Upper lobe of left lung (tissue), 6 donors: ENCODE results near the gene CHMP1B. TPM values are rescaled to one million over a fixed set of nuclear protein-coding genes. Genes with fewer than 3 reads are reported as not detected.

Experiments used
- ATAC-seq, 2 donors: fragments of 200-7000 bp; cut with Tn5 transposase; one replicate each; pipeline ENCODE4 v1.9.1; 2022; ENCODE audit warnings: mild to moderate bottlenecking in 2 of 2, moderate library complexity in 2 of 2; ENCODE audit not compliant: low FRiP score in 2 of 2
- DNase-seq, 2 donors: peaks; one replicate each; pipeline ENCODE4 v3.0.0-alpha.2; 2019 to 2020
- H3K27ac ChIP-seq, 4 donors: fragments of 200-600 bp; sonication (generic); one replicate each; pipeline ENCODE4 v1.5.1; 2016 to 2019
- H3K27me3 ChIP-seq, 4 donors: fragments of 200-600 bp; sonication (generic); one replicate each; pipeline ENCODE4 v1.5.1; 2017 to 2019
- H3K36me3 ChIP-seq, 4 donors: fragments of 200-600 bp; sonication (generic); one replicate each; pipeline ENCODE4 v1.5.1; 2016 to 2019
- H3K4me1 ChIP-seq, 4 donors: fragments of 200-600 bp; sonication (generic); one replicate each; pipeline ENCODE4 v1.5.1; 2018 to 2019
- H3K4me3 ChIP-seq, 4 donors: fragments of 200-600 bp; sonication (generic); one replicate each; pipeline ENCODE4 v1.5.1; 2017 to 2019; ENCODE audit warnings: mild to moderate bottlenecking in 2 of 4, moderate library complexity in 1 of 4
- H3K9me3 ChIP-seq, 4 donors: fragments of 200-600 bp; sonication (generic); one replicate each; pipeline ENCODE4 v1.5.1; 2018 to 2019
- EP300 ChIP-seq, 4 donors: sonication (generic); formaldehyde crosslinking; IDR thresholded peaks; one replicate each; pipeline ENCODE4 v1.5.1; 2017; ENCODE audit warnings: antibody characterized with exemption in 4 of 4, control low read depth in 2 of 4
- POLR2A ChIP-seq, 4 donors: fragments of 450-650 bp; IDR thresholded peaks; one replicate each; pipeline ENCODE4 v1.5.1; 2016 to 2017; ENCODE audit warnings: antibody characterized with exemption in 4 of 4, mild to moderate bottlenecking in 2 of 4
- POLR2AphosphoS5 ChIP-seq, 2 donors: sonication (generic); formaldehyde crosslinking; IDR thresholded peaks; one replicate each; pipeline ENCODE4 v1.5.1; 2017; ENCODE audit warnings: antibody characterized with exemption in 2 of 2
- WGBS, 2 donors: methylation state at CpG; one replicate each; pipeline ENCODE4 v1.1.5; 2017 to 2018; 5-methylcytosine and 5-hydroxymethylcytosine counted together
- total RNA-seq, 6 donors: library from RNA; depleted of rRNA in 4 of 6; stranded (reverse); fragments of >200 nt in 4 of 6; gene quantifications; one replicate each; pipeline versions ENCODE4 v1.1.0 to v1.2.1, GENCODE V29; 2016 to 2021
- TF ChIP-seq, protein P1 (sequence below), 6 experiments: fragments of 450-650 bp in 4 of 6; fragments of 200-600 bp in 2 of 6; sonication (generic) in 2 of 6; IDR thresholded peaks; one replicate each; pipeline ENCODE4 v1.5.1; 2016 to 2019; ENCODE audit warnings: antibody characterized with exemption in 6 of 6
- donor health status: DM: no; HTN: no; CAD: no; lungs with moderate emphysema.
- donor health status: DM: no; HTN: yes; CAD: no; lungs with severe emphysema.

Gene CHMP1B
- total RNA-seq, 6 donors from 2014 or later = 29.3 to 61.4 (median 50.0) TPM

DNA sequence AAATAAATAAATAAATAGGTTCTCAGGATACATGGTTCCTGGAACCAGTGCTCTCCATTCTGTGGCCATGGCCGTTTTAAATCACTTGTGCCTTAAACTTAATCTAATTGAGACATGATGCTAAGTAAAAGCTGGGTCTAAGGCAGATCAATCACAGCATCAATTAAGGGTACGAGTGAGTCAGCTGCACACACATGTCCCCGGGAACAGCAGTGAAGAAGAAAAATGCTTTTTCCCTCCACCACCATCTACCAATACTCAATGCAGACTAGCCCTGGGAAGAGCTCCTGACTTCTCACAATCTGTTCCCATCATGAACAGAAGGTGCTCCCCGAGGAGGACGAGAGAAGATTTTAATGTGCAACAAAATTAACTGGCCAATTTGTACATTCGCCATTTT, 6.8 kb upstream of the CHMP1B start:
- H3K4me3 ChIP-seq = no peak overlapping the region
- H3K27ac ChIP-seq = no peak overlapping the region

DNA sequence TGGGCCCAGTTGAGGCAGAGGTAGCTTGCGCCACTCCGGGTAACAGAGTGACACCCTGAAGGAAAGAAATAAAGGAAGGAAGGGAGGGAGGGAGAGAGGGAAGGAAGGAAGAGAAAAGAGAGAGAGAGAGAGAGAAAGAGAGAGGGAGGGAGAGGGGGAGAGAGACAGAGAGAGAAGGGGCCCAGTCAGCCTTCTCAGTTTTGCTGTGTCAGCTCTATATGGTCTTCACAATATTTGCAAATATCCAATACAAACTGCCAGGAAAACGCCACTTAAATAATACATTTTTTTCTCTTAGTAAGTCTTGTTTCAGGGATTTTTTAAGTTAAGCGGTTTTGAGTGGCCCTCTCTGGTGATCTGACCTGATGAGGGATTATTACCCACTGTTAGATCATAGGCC, 5.6 kb upstream of the CHMP1B start:
- Histone ChIP-seq H3K9me3 (no peaks in the 10 kb centered on the region), H3K4me1 (peaks cover 0 to 10% (median 6%) of the 10 kb centered on the region in 4 donors), H3K27ac (no peak overlapping the region), H3K4me3 (no peak overlapping the region), H3K36me3 (no peaks in the 10 kb centered on the region), H3K27me3 (no peaks in the 10 kb centered on the region)
- ATAC-seq = no peak
- 75 to 88% methylated on average over 4 of the region's 4 CpGs for WGBS, 2 donors
- TF ChIP-seq POLR2A (IDR thresholded peaks at IDR 0.05) (no peak), POLR2AphosphoS5 (IDR thresholded peaks at IDR 0.05) (no peak), EP300 (IDR thresholded peaks at IDR 0.05) (no peak)
- TF ChIP-seq, protein P1, sequence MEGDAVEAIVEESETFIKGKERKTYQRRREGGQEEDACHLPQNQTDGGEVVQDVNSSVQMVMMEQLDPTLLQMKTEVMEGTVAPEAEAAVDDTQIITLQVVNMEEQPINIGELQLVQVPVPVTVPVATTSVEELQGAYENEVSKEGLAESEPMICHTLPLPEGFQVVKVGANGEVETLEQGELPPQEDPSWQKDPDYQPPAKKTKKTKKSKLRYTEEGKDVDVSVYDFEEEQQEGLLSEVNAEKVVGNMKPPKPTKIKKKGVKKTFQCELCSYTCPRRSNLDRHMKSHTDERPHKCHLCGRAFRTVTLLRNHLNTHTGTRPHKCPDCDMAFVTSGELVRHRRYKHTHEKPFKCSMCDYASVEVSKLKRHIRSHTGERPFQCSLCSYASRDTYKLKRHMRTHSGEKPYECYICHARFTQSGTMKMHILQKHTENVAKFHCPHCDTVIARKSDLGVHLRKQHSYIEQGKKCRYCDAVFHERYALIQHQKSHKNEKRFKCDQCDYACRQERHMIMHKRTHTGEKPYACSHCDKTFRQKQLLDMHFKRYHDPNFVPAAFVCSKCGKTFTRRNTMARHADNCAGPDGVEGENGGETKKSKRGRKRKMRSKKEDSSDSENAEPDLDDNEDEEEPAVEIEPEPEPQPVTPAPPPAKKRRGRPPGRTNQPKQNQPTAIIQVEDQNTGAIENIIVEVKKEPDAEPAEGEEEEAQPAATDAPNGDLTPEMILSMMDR (IDR thresholded peaks at IDR 0.05) = no peak
- DNase-seq = no peak

More for the DNA sequence above, 6.8 kb upstream of the CHMP1B start:
- Histone ChIP-seq H3K27me3 (no peaks in the 10 kb centered on the region), H3K4me1 (peaks cover 0 to under 1% (median 0%) of the 10 kb centered on the region in 4 donors), H3K9me3 (no peaks in the 10 kb centered on the region), H3K36me3 (no peaks in the 10 kb centered on the region)
- WGBS, 2 donors = 91 to 97% methylated on average over 6 of the region's 6 CpGs
- TF ChIP-seq, protein P1 (IDR thresholded peaks at IDR 0.05) = no peak
- TF ChIP-seq EP300 (IDR thresholded peaks at IDR 0.05) = no peak
- no peak for TF ChIP-seq POLR2A (IDR thresholded peaks at IDR 0.05)
- no peak for TF ChIP-seq POLR2AphosphoS5 (IDR thresholded peaks at IDR 0.05)
- DNase-seq = no peak
- ATAC-seq = no peak

DNA sequence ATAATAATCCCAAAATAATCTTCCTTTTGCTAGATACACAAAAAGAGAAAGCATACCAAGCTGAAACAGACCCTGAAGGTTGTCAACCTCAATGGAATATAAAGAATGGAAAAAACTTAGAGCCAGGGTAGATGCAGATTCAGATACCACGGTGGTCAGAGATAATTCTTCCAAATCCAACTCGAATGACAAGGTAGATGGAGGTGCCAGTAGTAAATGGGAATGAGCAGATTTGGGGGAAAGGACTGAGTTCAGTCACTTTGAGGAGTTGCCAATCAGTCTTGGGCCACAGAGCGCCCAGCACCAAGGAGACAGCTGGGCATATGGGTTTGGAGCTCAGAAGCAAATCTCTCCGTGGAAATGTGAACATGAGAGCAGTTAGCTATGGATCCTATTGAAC, 3.4 kb upstream of the CHMP1B start:
- 85% methylated on average over 4 of the region's 4 CpGs for WGBS, 2 donors
- ATAC-seq (no peak), DNase-seq (no peak)
- Histone ChIP-seq H3K36me3 (no peaks in the 10 kb centered on the region), H3K4me3 (no peak overlapping the region), H3K27ac (no peak overlapping the region), H3K4me1 (peaks cover 4 to 17% (median 14%) of the 10 kb centered on the region in 4 donors), H3K9me3 (no peaks in the 10 kb centered on the region), H3K27me3 (no peaks in the 10 kb centered on the region)
- TF ChIP-seq POLR2A (IDR thresholded peaks at IDR 0.05) (no peak), POLR2AphosphoS5 (IDR thresholded peaks at IDR 0.05) (no peak), EP300 (IDR thresholded peaks at IDR 0.05) (no peak)
- TF ChIP-seq, protein P1 (IDR thresholded peaks at IDR 0.05) = no peak

DNA sequence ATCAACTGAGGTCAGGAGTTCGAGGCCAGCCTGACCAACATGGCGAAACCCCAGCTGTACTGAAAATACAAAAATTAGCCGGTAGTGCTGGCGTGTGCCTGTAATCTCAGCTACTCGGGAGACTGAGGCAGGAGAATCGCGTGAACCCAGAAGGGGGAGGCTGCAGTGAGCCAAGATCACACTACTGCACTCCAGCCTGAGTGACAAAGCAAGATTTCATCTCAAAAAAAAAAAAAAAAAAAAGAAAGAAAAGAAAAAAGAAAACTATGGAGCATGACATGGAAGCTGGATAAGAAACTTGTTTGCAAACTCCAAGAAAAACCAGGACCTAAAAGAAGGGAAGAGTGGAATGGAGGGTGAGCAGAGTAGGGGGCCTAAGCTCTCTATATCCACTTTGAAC, 1.9 kb upstream of the CHMP1B start:
- Histone ChIP-seq H3K27ac (peak overlapping the region; percentile 95 to 97 (median 96)), H3K27me3 (no peaks in the 10 kb centered on the region), H3K4me1 (peaks cover 16 to 30% (median 28%) of the 10 kb centered on the region in 4 donors), H3K4me3 (no peak overlapping the region), H3K9me3 (no peaks in the 10 kb centered on the region), H3K36me3 (no peaks in the 10 kb centered on the region)
- TF ChIP-seq POLR2A (IDR thresholded peaks at IDR 0.05) = no peak
- no peak for TF ChIP-seq POLR2AphosphoS5 (IDR thresholded peaks at IDR 0.05)
- no peak for TF ChIP-seq EP300 (IDR thresholded peaks at IDR 0.05)
- TF ChIP-seq, protein P1 (IDR thresholded peaks at IDR 0.05) = no peak
- no peak for ATAC-seq
- 96% methylated on average over 7 of the region's 7 CpGs for WGBS, 2 donors
- DNase-seq = no peak
